ENCODE measurements around the gene POLR1G.

DNA sequence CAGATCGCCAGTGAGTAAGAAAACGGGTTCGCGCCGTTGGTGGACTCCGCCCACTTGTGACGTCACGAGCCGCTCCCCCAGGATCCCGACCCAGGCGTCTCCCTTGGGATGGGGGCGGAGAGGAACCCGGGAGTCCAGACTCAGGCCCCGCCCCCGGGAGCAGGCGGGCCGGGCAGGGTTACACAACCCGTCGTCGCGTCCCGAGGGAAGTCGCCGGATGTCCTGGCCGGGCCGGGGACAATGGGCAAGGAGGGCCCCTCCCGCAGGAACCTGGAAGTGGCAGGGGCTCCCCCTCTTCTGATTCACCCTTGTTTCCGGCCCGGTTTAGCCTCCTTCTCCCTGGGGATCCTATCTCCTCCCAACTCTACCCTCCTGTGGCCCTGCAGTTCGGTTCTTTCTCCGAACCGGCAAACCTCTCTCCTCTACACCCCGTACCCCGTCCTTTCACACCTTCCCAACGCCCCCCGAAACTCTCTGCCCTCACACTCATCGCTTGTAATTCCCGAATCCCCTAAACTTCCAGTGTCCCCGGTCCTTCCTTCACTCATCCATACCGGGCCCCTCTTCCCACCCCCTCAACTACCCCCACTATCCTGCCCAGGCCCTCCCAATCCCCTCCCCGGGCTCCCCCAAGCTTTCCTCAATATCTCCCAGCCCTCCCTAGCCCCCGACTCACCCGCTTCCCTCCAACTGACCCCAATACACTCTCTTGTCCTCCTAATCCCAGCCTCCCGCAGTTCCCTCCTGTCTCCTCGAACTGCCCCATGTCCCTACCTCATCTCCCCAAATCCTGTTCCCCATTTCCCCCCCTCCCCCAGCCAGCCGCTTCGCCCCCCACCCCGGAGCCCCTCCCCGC lies 37.2 kb downstream of the POLR1G start:
- TF ChIP-seq, protein P1, sequence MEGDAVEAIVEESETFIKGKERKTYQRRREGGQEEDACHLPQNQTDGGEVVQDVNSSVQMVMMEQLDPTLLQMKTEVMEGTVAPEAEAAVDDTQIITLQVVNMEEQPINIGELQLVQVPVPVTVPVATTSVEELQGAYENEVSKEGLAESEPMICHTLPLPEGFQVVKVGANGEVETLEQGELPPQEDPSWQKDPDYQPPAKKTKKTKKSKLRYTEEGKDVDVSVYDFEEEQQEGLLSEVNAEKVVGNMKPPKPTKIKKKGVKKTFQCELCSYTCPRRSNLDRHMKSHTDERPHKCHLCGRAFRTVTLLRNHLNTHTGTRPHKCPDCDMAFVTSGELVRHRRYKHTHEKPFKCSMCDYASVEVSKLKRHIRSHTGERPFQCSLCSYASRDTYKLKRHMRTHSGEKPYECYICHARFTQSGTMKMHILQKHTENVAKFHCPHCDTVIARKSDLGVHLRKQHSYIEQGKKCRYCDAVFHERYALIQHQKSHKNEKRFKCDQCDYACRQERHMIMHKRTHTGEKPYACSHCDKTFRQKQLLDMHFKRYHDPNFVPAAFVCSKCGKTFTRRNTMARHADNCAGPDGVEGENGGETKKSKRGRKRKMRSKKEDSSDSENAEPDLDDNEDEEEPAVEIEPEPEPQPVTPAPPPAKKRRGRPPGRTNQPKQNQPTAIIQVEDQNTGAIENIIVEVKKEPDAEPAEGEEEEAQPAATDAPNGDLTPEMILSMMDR (IDR thresholded peaks at IDR 0.05), result no peak
- no peak for TF ChIP-seq POLR2A (IDR thresholded peaks at IDR 0.05)
- peak; percentile 60 for TF ChIP-seq EP300 (IDR thresholded peaks at IDR 0.05)
- TF ChIP-seq POLR2AphosphoS5 (IDR thresholded peaks at IDR 0.05), result peak; percentile 85 to 93 (median 87)

Data from stomach (tissue), 4 donors.